ENCODE data around the gene KCNJ16.

GRCh38 chr17:70166615-70167014 lies 91.6 kb downstream of the KCNJ16 start:
- TF ChIP-seq CTCF (IDR thresholded peaks at IDR 0.05; ENCODE audit: low read depth, low read length) (no peak), EZH2phosphoT487 (IDR thresholded peaks at IDR 0.05; ENCODE audit: low read depth) (no peak)

All from OCI-LY3 (cell line).